HUDEP-2 (cell line): ENCODE measurements around the gene SAMD8.
"Not testable (repeated sequence)": the region's sequence is repeated elsewhere in the genome, so short reads cannot be mapped to it uniquely, and the experiment has no call there.

Experiments
- DNase-seq, 76 experiments: peaks; one replicate each; lab custom pipeline; 2025; ENCODE audit not compliant: unreplicated experiment in 76 of 76; lab: John Stamatoyannopoulos, UW

Gene SAMD8

GRCh38 chr10:75106242-75106641 lies 5.2 kb upstream of the SAMD8 start:
- no peak for DNase-seq

- not testable (repeated sequence) for DNase-seq
Observed at GRCh38 chr10:75106891-75107290, 4.6 kb upstream of the SAMD8 start.

GRCh38 chr10:75107756-75108683 lies 3.4 kb upstream of the SAMD8 start:
- no peak for DNase-seq

- peak in 6 of 76 experiments; percentile 6 to 16 (median 10) for DNase-seq
Observed at GRCh38 chr10:75108684-75109458, 2.6 kb upstream of the SAMD8 start.

GRCh38 chr10:75109459-75109778 lies 2.0 kb upstream of the SAMD8 start:
- no peak for DNase-seq

GRCh38 chr10:75110006-75110632 lies 1.3 kb upstream of the SAMD8 start:
- DNase-seq = peak in 24 of 76 experiments; percentile 6 to 67 (median 24)

GRCh38 chr10:75111907-75112679 lies 637 bp downstream of the SAMD8 start:
- peak in 11 of 76 experiments; percentile 10 to 49 (median 24) for DNase-seq

GRCh38 chr10:75115137-75115536 lies 3.7 kb downstream of the SAMD8 start:
- DNase-seq = no peak

GRCh38 chr10:75116941-75117775 lies 5.7 kb downstream of the SAMD8 start:
- not testable (repeated sequence) for DNase-seq

- DNase-seq = no peak
Observed at GRCh38 chr10:75117995-75118394, 6.5 kb downstream of the SAMD8 start.

- DNase-seq = not testable (repeated sequence)
Observed at GRCh38 chr10:75119444-75120066, 8.1 kb downstream of the SAMD8 start.

- no peak for DNase-seq
Observed at GRCh38 chr10:75121322-75121721, 9.9 kb downstream of the SAMD8 start.

- no peak for DNase-seq
Observed at GRCh38 chr10:75122505-75122904, 11.0 kb downstream of the SAMD8 start.

- DNase-seq = no peak
Observed at GRCh38 chr10:75123088-75123682, 11.7 kb downstream of the SAMD8 start.

- no peak for DNase-seq
Observed at GRCh38 chr10:75126277-75126676, 14.8 kb downstream of the SAMD8 start.

- no peak for DNase-seq
Observed at GRCh38 chr10:75127471-75127870, 16.0 kb downstream of the SAMD8 start.

- not testable (repeated sequence) for DNase-seq
Observed at GRCh38 chr10:75128985-75129384, 17.5 kb downstream of the SAMD8 start.

GRCh38 chr10:75129537-75129936 lies 18.1 kb downstream of the SAMD8 start:
- DNase-seq = no peak

- DNase-seq = not testable (repeated sequence)
Observed at GRCh38 chr10:75133701-75134100, 22.2 kb downstream of the SAMD8 start.
